Spinal cord (tissue), 10 donors: Measurements from ENCODE around the gene OGDHL. TPM values are rescaled to one million over a fixed set of nuclear protein-coding genes. Genes with fewer than 3 reads are reported as not detected.
A peak's percentile ranks its signal among the peaks of the same experiment; 100 is the strongest.
"Not testable (repeated sequence)": the region's sequence is repeated elsewhere in the genome, so short reads cannot be mapped to it uniquely, and the experiment has no call there.

Source experiments
- DNase-seq, 6 donors: peaks; one replicate each; pipeline versions ENCODE4 v3.0.0 to v3.0.0-alpha.2; 2013 to 2015; ENCODE audit warnings: low spot score in 6 of 6, low read depth in 4 of 6
- H3K27ac ChIP-seq: one replicate; pipeline ENCODE4 v1.5.1; 2013; ENCODE audit warnings: low read depth, low read length, control low read depth
- H3K27me3 ChIP-seq: one replicate; pipeline ENCODE4 v1.6.1; 2013; ENCODE audit warnings: low read length; ENCODE audit not compliant: control insufficient read depth, insufficient read depth
- H3K36me3 ChIP-seq: one replicate; pipeline ENCODE4 v1.6.1; 2013; ENCODE audit warnings: low read length; ENCODE audit not compliant: control insufficient read depth, insufficient read depth
- H3K4me1 ChIP-seq: one replicate; pipeline ENCODE4 v1.6.1; 2013; ENCODE audit warnings: low read length; ENCODE audit not compliant: control insufficient read depth, insufficient read depth
- H3K4me3 ChIP-seq: one replicate; pipeline ENCODE4 v1.5.1; 2013; ENCODE audit warnings: low read depth, low read length, control low read depth
- H3K9me3 ChIP-seq: one replicate; pipeline ENCODE4 v1.6.1; 2013; ENCODE audit warnings: low read length; ENCODE audit not compliant: control insufficient read depth, insufficient read depth
- WGBS: methylation state at CpG from one replicate; pipeline ENCODE4 v1.1.5; 2013; ENCODE audit warnings: missing lambda C conversion rate; ENCODE audit not compliant: insufficient coverage; 5-methylcytosine and 5-hydroxymethylcytosine counted together
- polyA plus RNA-seq, 2 donors: library from polyadenylated mRNA; unstranded; fragments of 120-200 nt; gene quantifications; one replicate each; pipeline ENCODE4 v1.2.1, GENCODE V29; 2013; ENCODE audit not compliant: insufficient read length in 2 of 2
- total RNA-seq, 2 donors: library from RNA; depleted of rRNA in 1 of 2; stranded (reverse); fragments of 120-200 nt in 1 of 2; fragments of >200 nt in 1 of 2; gene quantifications; one replicate each; pipeline versions ENCODE4 v1.2.3 to v1.2.4, GENCODE V29; 2013 to 2014
- donor health status: healthy.

The OGDHL gene
- total and polyA plus RNA-seq, 4 donors, result 23.2 to 27.9 (median 24.7) TPM

GRCh38 chr10:49735161-49735560 lies 27.0 kb downstream of the OGDHL start:
- peaks cover 49% of the 10 kb centered on the region for H3K36me3 ChIP-seq
- no peaks in the 10 kb centered on the region for H3K4me1 ChIP-seq
- no peak overlapping the region for H3K4me3 ChIP-seq
- 46% methylated on average over 10 of the region's 11 CpGs for WGBS
- H3K27ac ChIP-seq, result no peak overlapping the region
- DNase-seq, result no peak
- no peaks in the 10 kb centered on the region for H3K27me3 ChIP-seq
- no peaks in the 10 kb centered on the region for H3K9me3 ChIP-seq

- Histone ChIP-seq H3K27ac (no peak overlapping the region), H3K36me3 (peaks cover 47% of the 10 kb centered on the region), H3K4me1 (no peaks in the 10 kb centered on the region), H3K4me3 (no peak overlapping the region), H3K27me3 (no peaks in the 10 kb centered on the region), H3K9me3 (no peaks in the 10 kb centered on the region)
- DNase-seq, result peak in 1 of 6 donors; percentile 11
- WGBS, result 81% methylated on average over 10 of the region's 10 CpGs
Observed at GRCh38 chr10:49734676-49735075, 27.4 kb downstream of the OGDHL start.

GRCh38 chr10:49733866-49734265 lies 28.3 kb downstream of the OGDHL start:
- Histone ChIP-seq H3K27me3 (no peaks in the 10 kb centered on the region), H3K4me3 (no peak overlapping the region), H3K36me3 (peaks cover 40% of the 10 kb centered on the region), H3K4me1 (no peaks in the 10 kb centered on the region), H3K9me3 (no peaks in the 10 kb centered on the region), H3K27ac (no peak overlapping the region)
- DNase-seq, result no peak
- 72% methylated on average over 5 of the region's 7 CpGs for WGBS

GRCh38 chr10:49726593-49726992 lies 35.5 kb downstream of the OGDHL start:
- Histone ChIP-seq H3K27ac (no peak overlapping the region), H3K4me1 (no peaks in the 10 kb centered on the region), H3K9me3 (peaks cover 9% of the 10 kb centered on the region), H3K4me3 (no peak overlapping the region), H3K27me3 (no peaks in the 10 kb centered on the region), H3K36me3 (no peaks in the 10 kb centered on the region)
- 80% methylated on average over 1 of the region's 2 CpGs for WGBS
- no peak for DNase-seq

- whole genome bisulfite sequencing, result 91% methylated on average over 7 of the region's 7 CpGs
- H3K27me3 ChIP-seq, result not testable (repeated sequence)
Observed at GRCh38 chr10:49715157-49715556, 47.0 kb downstream of the OGDHL start.

GRCh38 chr10:49713266-49713665 lies 48.9 kb downstream of the OGDHL start:
- no peak overlapping the region for H3K27ac ChIP-seq
- 95% methylated on average over 4 of the region's 5 CpGs for WGBS
- DNase-seq, result no peak

More at GRCh38 chr10:49715157-49715556, 47.0 kb downstream of the OGDHL start:
- not testable (repeated sequence) for H3K9me3 ChIP-seq, H3K4me3 ChIP-seq, DNase-seq, H3K4me1 ChIP-seq, H3K27ac ChIP-seq, H3K36me3 ChIP-seq

GRCh38 chr10:49711481-49711880 lies 50.6 kb downstream of the OGDHL start:
- Histone ChIP-seq H3K9me3 (no peaks in the 10 kb centered on the region), H3K27ac (no peak overlapping the region), H3K4me1 (no peaks in the 10 kb centered on the region), H3K4me3 (no peak overlapping the region), H3K27me3 (no peaks in the 10 kb centered on the region), H3K36me3 (no peaks in the 10 kb centered on the region)
- DNase-seq, result no peak
- 30% methylated on average over 2 of the region's 8 CpGs for WGBS

More at GRCh38 chr10:49713266-49713665, 48.9 kb downstream of the OGDHL start:
- H3K4me3 ChIP-seq, result no peak overlapping the region
- no peaks in the 10 kb centered on the region for H3K36me3 ChIP-seq
- no peaks in the 10 kb centered on the region for H3K27me3 ChIP-seq
- no peaks in the 10 kb centered on the region for H3K4me1 ChIP-seq
- no peaks in the 10 kb centered on the region for H3K9me3 ChIP-seq

GRCh38 chr10:49710966-49711365 lies 51.2 kb downstream of the OGDHL start:
- 90% methylated on average over 2 of the region's 6 CpGs for WGBS
- Histone ChIP-seq H3K36me3 (no peaks in the 10 kb centered on the region), H3K9me3 (no peaks in the 10 kb centered on the region), H3K4me3 (no peak overlapping the region), H3K27me3 (no peaks in the 10 kb centered on the region), H3K27ac (no peak overlapping the region), H3K4me1 (no peaks in the 10 kb centered on the region)
- DNase-seq, result no peak

- no peaks in the 10 kb centered on the region for H3K27me3 ChIP-seq
- 87% methylated on average over 3 of the region's 5 CpGs for WGBS
- no peaks in the 10 kb centered on the region for H3K4me1 ChIP-seq
- H3K27ac ChIP-seq, result no peak overlapping the region
- no peaks in the 10 kb centered on the region for H3K9me3 ChIP-seq
- no peak for DNase-seq
- no peak overlapping the region for H3K4me3 ChIP-seq
- no peaks in the 10 kb centered on the region for H3K36me3 ChIP-seq
Observed at GRCh38 chr10:49709934-49710333, 52.2 kb downstream of the OGDHL start.

GRCh38 chr10:49707585-49707984 lies 54.5 kb downstream of the OGDHL start:
- no CpG with 5 or more reads among the region's 3 CpGs for WGBS
- no peak overlapping the region for H3K4me3 ChIP-seq

More at GRCh38 chr10:49707585-49707984, 54.5 kb downstream of the OGDHL start:
- DNase-seq, result no peak
- no peaks in the 10 kb centered on the region for H3K36me3 ChIP-seq
- no peaks in the 10 kb centered on the region for H3K27me3 ChIP-seq
- no peak overlapping the region for H3K27ac ChIP-seq
- H3K9me3 ChIP-seq, result no peaks in the 10 kb centered on the region
- no peaks in the 10 kb centered on the region for H3K4me1 ChIP-seq
